HG02970 (cell line): ENCODE measurements around the gene ATP9A.
"Not testable (repeated sequence)": the region's sequence is repeated elsewhere in the genome, so short reads cannot be mapped to it uniquely, and the experiment has no call there.

Experiments
- ATAC-seq: cut with Tn5 transposase; IDR thresholded peaks from one replicate; pipeline ENCODE4 v1.9.1; 2021; ENCODE audit warnings: mild to moderate bottlenecking, moderate library complexity, moderate number of reproducible peaks; ENCODE audit not compliant: unreplicated experiment, low FRiP score

ATP9A gene

GRCh38 chr20:51796340-51796739 lies 28.1 kb upstream of the ATP9A start:
- no peak for ATAC-seq

- ATAC-seq, result no peak
Measured at GRCh38 chr20:51792960-51793359, 24.8 kb upstream of the ATP9A start.

- no peak for ATAC-seq
Measured at GRCh38 chr20:51791626-51792025, 23.4 kb upstream of the ATP9A start.

- ATAC-seq, result no peak
Measured at GRCh38 chr20:51790256-51790655, 22.1 kb upstream of the ATP9A start.

GRCh38 chr20:51789434-51789833 lies 21.2 kb upstream of the ATP9A start:
- ATAC-seq, result no peak

GRCh38 chr20:51788822-51789221 lies 20.6 kb upstream of the ATP9A start:
- ATAC-seq, result no peak

GRCh38 chr20:51784299-51784698 lies 16.1 kb upstream of the ATP9A start:
- no peak for ATAC-seq

GRCh38 chr20:51778229-51778759 lies 10.1 kb upstream of the ATP9A start:
- not testable (repeated sequence) for ATAC-seq

- no peak for ATAC-seq
Measured at GRCh38 chr20:51775241-51775640, 7.1 kb upstream of the ATP9A start.

- no peak for ATAC-seq
Measured at GRCh38 chr20:51772236-51772635, 4.0 kb upstream of the ATP9A start.

GRCh38 chr20:51769976-51770615 lies 1.9 kb upstream of the ATP9A start:
- no peak for ATAC-seq

- ATAC-seq, result no peak
Measured at GRCh38 chr20:51768759-51769517, 748 bp upstream of the ATP9A start.

- ATAC-seq, result no peak
Measured at GRCh38 chr20:51766994-51767866, 960 bp downstream of the ATP9A start.

- ATAC-seq, result not testable (repeated sequence)
Measured at GRCh38 chr20:51765381-51765780, 2.8 kb downstream of the ATP9A start.

GRCh38 chr20:51763965-51764602 lies 4.1 kb downstream of the ATP9A start:
- no peak for ATAC-seq

- no peak for ATAC-seq
Measured at GRCh38 chr20:51760905-51761546, 7.2 kb downstream of the ATP9A start.

- no peak for ATAC-seq
Measured at GRCh38 chr20:51759769-51760510, 8.2 kb downstream of the ATP9A start.

GRCh38 chr20:51758978-51759544 lies 9.1 kb downstream of the ATP9A start:
- no peak for ATAC-seq

GRCh38 chr20:51757226-51757625 lies 11.0 kb downstream of the ATP9A start:
- ATAC-seq, result no peak
